Activated gamma-delta T cell (primary cell): ENCODE results near the gene CYP51A1.
"Not testable (repeated sequence)": the region's sequence is repeated elsewhere in the genome, so short reads cannot be mapped to it uniquely, and the experiment has no call there.

Experiments
- DNase-seq: peaks from one replicate; lab custom pipeline; 2025; lab: John Stamatoyannopoulos, UW
- total RNA-seq, 2 donors: gene quantifications; one replicate each; lab custom pipeline; 2026; lab: John Stamatoyannopoulos, UW

Gene CYP51A1
- total RNA-seq = 2.8 to 3.4 reads per million in 2 donors

GRCh38 chr7:92134271-92135051, at the start of gene CYP51A1:
CYP51A1 (minus strand) TSS chr7:92134477; CDS start chr7:92134364, 113 bp downstream.
- DNase-seq = peak; percentile 84

- peak; percentile 71 for DNase-seq
Observed at GRCh38 chr7:92178928-92179924, 44.9 kb upstream of the CYP51A1 start, which contains the start of gene LRRD1. LRRD1 (minus strand) TSS chr7:92179142; CDS start chr7:92165202, 13,940 bp downstream.

GRCh38 chr7:92177362-92177761, 43.1 kb upstream of the CYP51A1 start:
- no peak for DNase-seq

GRCh38 chr7:92169529-92169928, 35.3 kb upstream of the CYP51A1 start:
- not testable (repeated sequence) for DNase-seq

- DNase-seq = no peak
Observed at GRCh38 chr7:92161271-92161670, 27.0 kb upstream of the CYP51A1 start.

GRCh38 chr7:92158660-92159575, 24.6 kb upstream of the CYP51A1 start:
- no peak for DNase-seq

- DNase-seq = no peak
Observed at GRCh38 chr7:92156990-92157389, 22.7 kb upstream of the CYP51A1 start.

- no peak for DNase-seq
Observed at GRCh38 chr7:92155108-92155739, 20.9 kb upstream of the CYP51A1 start.

GRCh38 chr7:92150450-92151017, 16.3 kb upstream of the CYP51A1 start:
- DNase-seq = no peak

GRCh38 chr7:92149736-92150239, 15.5 kb upstream of the CYP51A1 start:
- DNase-seq = no peak

- DNase-seq = not testable (repeated sequence)
Observed at GRCh38 chr7:92143192-92143880, 9.1 kb upstream of the CYP51A1 start.

GRCh38 chr7:92142791-92143190, 8.5 kb upstream of the CYP51A1 start:
- DNase-seq = not testable (repeated sequence)

- no peak for DNase-seq
Observed at GRCh38 chr7:92141161-92141560, 6.9 kb upstream of the CYP51A1 start.

- DNase-seq = no peak
Observed at GRCh38 chr7:92137557-92137956, 3.3 kb upstream of the CYP51A1 start.

- DNase-seq = no peak
Observed at GRCh38 chr7:92135052-92135889, 994 bp upstream of the CYP51A1 start.

GRCh38 chr7:92133737-92134270, 473 bp downstream of the CYP51A1 start:
- peak; percentile 57 for DNase-seq

GRCh38 chr7:92133133-92133736, 1.0 kb downstream of the CYP51A1 start:
- no peak for DNase-seq

GRCh38 chr7:92131764-92132330, 2.4 kb downstream of the CYP51A1 start:
- no peak for DNase-seq
